OCI-LY3 (cell line): Measurements from ENCODE around the gene MAGI1.

Source experiments
- H2AFZ ChIP-seq: fragments of 200-600, 300-600 bp; shearing (Covaris generic); 2 replicates; pipeline ENCODE4 v1.6.0; 2014; ENCODE audit warnings: antibody characterized with exemption, low read depth, low read length
- H3K27ac ChIP-seq: fragments of 200-600, 300-600 bp; sonication (generic); 2 replicates; pipeline ENCODE4 v1.5.1; 2014; ENCODE audit warnings: mild to moderate bottlenecking, low read length, moderate library complexity, mixed read lengths
- H3K27me3 ChIP-seq: fragments of 200-600, 300-600 bp; sonication (generic); 2 replicates; pipeline ENCODE4 v1.6.1; 2014; ENCODE audit warnings: low read depth, low read length, mixed read lengths
- H3K36me3 ChIP-seq: fragments of 200-600, 300-600 bp; sonication (generic); replicated peaks from 2 replicates; pipeline ENCODE3; 2014; ENCODE audit warnings: low read depth, low read length, mixed read lengths
- H3K4me1 ChIP-seq: fragments of 300-600, 200-600 bp; sonication (generic); 2 replicates; pipeline ENCODE4 v1.6.1; 2014; ENCODE audit warnings: low read length, mixed read lengths
- H3K4me2 ChIP-seq: fragments of 200-600, 300-600 bp; sonication (generic); 2 replicates; pipeline ENCODE4 v1.6.1; 2014; ENCODE audit warnings: low read length, mixed read lengths
- H3K4me3 ChIP-seq: fragments of 300-600, 200-600 bp; sonication (generic); 2 replicates; pipeline ENCODE4 v1.5.1; 2014; ENCODE audit warnings: antibody characterized with exemption, mild to moderate bottlenecking, low read length, moderate library complexity
- H3K79me2 ChIP-seq: fragments of 300-600, 200-600 bp; shearing (Covaris generic); 2 replicates; pipeline ENCODE4 v1.6.1; 2014; ENCODE audit warnings: mild to moderate bottlenecking, low read length, mixed read lengths
- H3K9ac ChIP-seq: fragments of 300-600, 200-600 bp; shearing (Covaris generic); 2 replicates; pipeline ENCODE4 v1.6.0; 2014; ENCODE audit warnings: mild to moderate bottlenecking, low read length, moderate library complexity
- H3K9me3 ChIP-seq: fragments of 200-600, 300-600 bp; shearing (Covaris generic); 2 replicates; pipeline ENCODE4 v1.6.1; 2014; ENCODE audit warnings: low read length, mixed read lengths; ENCODE audit not compliant: insufficient read depth
- H4K20me1 ChIP-seq: fragments of 200-600, 300-600 bp; sonication (generic); 2 replicates; pipeline ENCODE4 v1.6.1; 2016; ENCODE audit warnings: low read length, mixed read lengths; ENCODE audit not compliant: insufficient read depth
- EZH2phosphoT487 ChIP-seq: fragments of 200-600 bp; shearing (Covaris generic); IDR thresholded peaks from 2 replicates; pipeline ENCODE4 v1.6.1; 2018; ENCODE audit warnings: antibody characterized with exemption, mixed run types, low read depth
- TF ChIP-seq, protein P1 (sequence below): fragments of 200-600, 300-600 bp; sonication (generic); IDR thresholded peaks from 2 replicates; pipeline ENCODE4 v1.5.1; 2014; ENCODE audit warnings: antibody characterized with exemption, low read length, low read depth

Gene MAGI1

DNA sequence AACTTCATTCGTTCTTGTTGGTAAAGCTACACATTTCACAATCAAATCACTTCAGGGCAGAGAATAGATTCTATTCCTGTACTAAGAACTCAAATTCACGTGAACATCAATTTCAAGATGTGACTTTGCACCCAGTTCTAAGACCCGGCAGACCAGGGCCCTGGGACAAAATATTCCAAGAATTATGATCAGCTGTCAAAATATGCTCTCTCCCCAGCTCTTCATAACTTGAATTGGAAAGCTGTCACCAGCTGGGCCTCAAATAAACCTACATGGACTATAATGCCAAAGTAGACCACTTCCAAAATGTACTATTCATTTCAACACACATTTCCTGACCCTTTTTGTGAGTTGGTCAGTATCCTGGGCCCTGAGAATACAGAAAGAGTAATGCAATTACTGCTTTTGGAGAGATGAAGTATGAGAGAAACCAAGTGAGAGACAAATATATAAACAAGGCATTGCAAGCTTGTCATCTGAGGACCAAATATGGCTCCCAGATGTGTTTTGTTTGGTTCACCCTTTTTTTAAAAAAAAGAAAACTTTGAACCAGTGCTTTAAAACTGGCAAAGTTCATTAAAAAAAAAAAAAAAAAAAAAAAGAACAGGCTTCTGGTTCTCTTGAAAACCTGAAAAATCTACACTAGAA is 14.9 kb downstream of the MAGI1 start:
- no peak overlapping the region for H2AFZ ChIP-seq
- H4K20me1 ChIP-seq = no peaks in the 10 kb centered on the region
- H3K4me1 ChIP-seq = no peaks in the 10 kb centered on the region
- no peaks in the 10 kb centered on the region for H3K9me3 ChIP-seq
- H3K36me3 ChIP-seq = no peaks in the 10 kb centered on the region
- H3K9ac ChIP-seq = no peak overlapping the region
- H3K27ac ChIP-seq = no peak overlapping the region
- TF ChIP-seq, protein P1, sequence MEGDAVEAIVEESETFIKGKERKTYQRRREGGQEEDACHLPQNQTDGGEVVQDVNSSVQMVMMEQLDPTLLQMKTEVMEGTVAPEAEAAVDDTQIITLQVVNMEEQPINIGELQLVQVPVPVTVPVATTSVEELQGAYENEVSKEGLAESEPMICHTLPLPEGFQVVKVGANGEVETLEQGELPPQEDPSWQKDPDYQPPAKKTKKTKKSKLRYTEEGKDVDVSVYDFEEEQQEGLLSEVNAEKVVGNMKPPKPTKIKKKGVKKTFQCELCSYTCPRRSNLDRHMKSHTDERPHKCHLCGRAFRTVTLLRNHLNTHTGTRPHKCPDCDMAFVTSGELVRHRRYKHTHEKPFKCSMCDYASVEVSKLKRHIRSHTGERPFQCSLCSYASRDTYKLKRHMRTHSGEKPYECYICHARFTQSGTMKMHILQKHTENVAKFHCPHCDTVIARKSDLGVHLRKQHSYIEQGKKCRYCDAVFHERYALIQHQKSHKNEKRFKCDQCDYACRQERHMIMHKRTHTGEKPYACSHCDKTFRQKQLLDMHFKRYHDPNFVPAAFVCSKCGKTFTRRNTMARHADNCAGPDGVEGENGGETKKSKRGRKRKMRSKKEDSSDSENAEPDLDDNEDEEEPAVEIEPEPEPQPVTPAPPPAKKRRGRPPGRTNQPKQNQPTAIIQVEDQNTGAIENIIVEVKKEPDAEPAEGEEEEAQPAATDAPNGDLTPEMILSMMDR = no peak
- no peak for TF ChIP-seq EZH2phosphoT487
- no peak overlapping the region for H3K4me2 ChIP-seq
- no peak overlapping the region for H3K4me3 ChIP-seq
- peaks cover 31% of the 10 kb centered on the region for H3K27me3 ChIP-seq
- no peaks in the 10 kb centered on the region for H3K79me2 ChIP-seq

DNA sequence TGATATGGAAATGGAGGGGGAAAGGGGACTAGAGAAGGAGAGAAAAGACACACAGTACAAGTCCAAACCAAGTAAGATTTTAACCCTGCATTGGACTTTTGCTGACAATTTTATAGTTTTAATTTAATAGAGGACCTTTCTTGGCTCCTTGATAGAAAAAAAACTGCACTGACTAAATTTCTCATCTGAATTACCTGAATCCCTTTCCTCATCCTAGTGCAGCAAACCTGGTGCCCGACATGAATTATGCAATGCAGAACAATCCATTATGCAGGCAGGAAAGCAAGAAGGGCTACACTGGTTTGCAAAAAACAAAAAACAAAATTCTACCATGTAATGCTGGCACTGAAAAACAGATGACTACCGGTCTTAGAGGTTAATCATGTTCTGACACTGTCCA is 15.5 kb downstream of the MAGI1 start:
- TF ChIP-seq, protein P1 = no peak
- no peak for TF ChIP-seq EZH2phosphoT487
- Histone ChIP-seq H3K27me3 (peaks cover 31% of the 10 kb centered on the region), H3K4me1 (no peaks in the 10 kb centered on the region), H2AFZ (no peak overlapping the region), H3K9me3 (no peaks in the 10 kb centered on the region), H4K20me1 (no peaks in the 10 kb centered on the region), H3K4me3 (no peak overlapping the region), H3K36me3 (no peaks in the 10 kb centered on the region), H3K79me2 (no peaks in the 10 kb centered on the region), H3K4me2 (no peak overlapping the region), H3K9ac (no peak overlapping the region), H3K27ac (no peak overlapping the region)

DNA sequence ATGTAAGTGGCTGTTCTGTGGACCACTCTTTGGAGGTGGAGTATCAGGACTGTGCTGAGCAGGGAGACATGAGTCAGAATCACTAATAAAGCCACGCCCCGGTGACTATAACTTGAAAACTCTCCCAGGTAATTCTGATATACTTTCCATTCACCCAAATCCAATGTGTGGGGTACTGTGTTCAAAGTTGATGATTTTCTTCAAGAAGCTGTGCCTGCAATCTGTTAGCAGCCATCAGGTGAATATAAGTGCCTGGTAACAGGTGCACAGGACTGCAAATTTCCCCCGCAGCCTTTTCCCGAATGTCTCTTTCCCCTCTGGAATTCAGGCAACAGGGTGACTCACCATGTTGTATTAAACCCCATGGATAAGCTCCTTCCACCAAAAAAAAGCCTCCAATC is 17.0 kb downstream of the MAGI1 start:
- H3K9me3 ChIP-seq = no peaks in the 10 kb centered on the region
- no peak overlapping the region for H3K4me3 ChIP-seq
- H3K4me2 ChIP-seq = no peak overlapping the region
- TF ChIP-seq EZH2phosphoT487 = no peak
- TF ChIP-seq, protein P1 = no peak
- no peaks in the 10 kb centered on the region for H4K20me1 ChIP-seq
- no peaks in the 10 kb centered on the region for H3K79me2 ChIP-seq
- H3K27me3 ChIP-seq = peaks cover 32% of the 10 kb centered on the region
- H3K4me1 ChIP-seq = no peaks in the 10 kb centered on the region
- H3K36me3 ChIP-seq = no peaks in the 10 kb centered on the region
- H3K27ac ChIP-seq = no peak overlapping the region
- no peak overlapping the region for H2AFZ ChIP-seq
- no peak overlapping the region for H3K9ac ChIP-seq

DNA sequence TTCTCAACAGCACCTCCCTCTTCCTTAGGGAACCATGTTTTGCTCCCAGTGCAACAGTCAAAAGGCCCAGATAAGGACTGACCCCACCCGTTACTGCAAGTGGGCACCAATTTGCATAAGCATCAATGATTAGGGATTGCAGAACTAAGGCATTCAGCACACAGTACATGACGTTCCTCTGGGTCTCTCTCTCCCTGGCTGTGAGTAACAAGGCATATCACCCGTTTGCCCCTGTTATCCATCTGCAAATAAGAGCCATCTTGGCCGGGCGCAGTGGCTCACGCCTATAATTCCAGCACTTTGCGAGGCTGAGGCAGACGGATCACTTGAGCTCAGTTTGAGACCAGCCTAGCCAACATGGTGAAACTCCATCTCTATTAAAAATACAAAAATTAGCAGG is 18.8 kb downstream of the MAGI1 start:
- H3K27me3 ChIP-seq = peaks cover 42% of the 10 kb centered on the region
- H3K27ac ChIP-seq = no peak overlapping the region
- H3K4me1 ChIP-seq = no peaks in the 10 kb centered on the region
- H3K4me3 ChIP-seq = no peak overlapping the region
- no peaks in the 10 kb centered on the region for H3K9me3 ChIP-seq
- no peak overlapping the region for H2AFZ ChIP-seq
- no peak overlapping the region for H3K4me2 ChIP-seq
- no peak overlapping the region for H3K9ac ChIP-seq
- H3K79me2 ChIP-seq = no peaks in the 10 kb centered on the region
- H3K36me3 ChIP-seq = no peaks in the 10 kb centered on the region
- no peaks in the 10 kb centered on the region for H4K20me1 ChIP-seq
- TF ChIP-seq, protein P1 = no peak
- no peak for TF ChIP-seq EZH2phosphoT487
